MM.1S (cell line): ENCODE measurements around the gene SDF4.

Source experiments
- DNase-seq: peaks from one replicate; pipeline ENCODE4 v3.0.0-alpha.2; 2015
- H2AFZ ChIP-seq: fragments of 300-600 bp; sonication (generic); 2 replicates; pipeline ENCODE4 v1.6.0; 2016; ENCODE audit warnings: antibody characterized with exemption, low read length
- H3F3A ChIP-seq: fragments of 300-600 bp; sonication (generic); 2 replicates; pipeline ENCODE4 v1.6.1; 2016; ENCODE audit warnings: mild to moderate bottlenecking, antibody characterized with exemption, low read length, moderate library complexity, mixed read lengths; ENCODE audit not compliant: insufficient read depth
- H3K27ac ChIP-seq: fragments of 300-600 bp; sonication (generic); 2 replicates; pipeline ENCODE4 v1.5.1; 2016; ENCODE audit warnings: mild to moderate bottlenecking, low read length
- H3K27me3 ChIP-seq: fragments of 300-600 bp; sonication (generic); replicated peaks from 2 replicates; pipeline ENCODE4 v1.6.0; 2016; ENCODE audit warnings: low read length; ENCODE audit not compliant: insufficient read depth
- H3K36me3 ChIP-seq: fragments of 300-600 bp; sonication (generic); replicated peaks from 2 replicates; pipeline ENCODE4 v1.6.1; 2016; ENCODE audit warnings: mild to moderate bottlenecking, low read length, mixed read lengths; ENCODE audit not compliant: insufficient read depth
- H3K4me1 ChIP-seq: fragments of 300-600 bp; sonication (generic); 2 replicates; pipeline ENCODE4 v1.6.1; 2016; ENCODE audit warnings: low read length, mixed read lengths
- H3K4me2 ChIP-seq: fragments of 300-600 bp; sonication (generic); 2 replicates; pipeline ENCODE4 v1.6.0; 2016; ENCODE audit warnings: low read depth, low read length
- H3K4me3 ChIP-seq: fragments of 300-600 bp; sonication (generic); 2 replicates; pipeline ENCODE4 v1.5.1; 2016; ENCODE audit warnings: low read length, mixed read lengths
- H3K79me2 ChIP-seq: fragments of 300-600 bp; sonication (generic); 2 replicates; pipeline ENCODE4 v1.6.1; 2016; ENCODE audit warnings: mixed run types, low read length, mixed read lengths
- H3K9ac ChIP-seq: fragments of 300-600 bp; sonication (generic); 2 replicates; pipeline ENCODE4 v1.6.1; 2016; ENCODE audit warnings: low read length, mixed read lengths
- H3K9me2 ChIP-seq: fragments of 300-600 bp; sonication (generic); replicated peaks from 2 replicates; pipeline ENCODE4 v1.6.1; 2016; ENCODE audit warnings: mild to moderate bottlenecking, low read length, mixed read lengths; ENCODE audit not compliant: insufficient read depth
- H3K9me3 ChIP-seq: fragments of 300-600 bp; sonication (generic); replicated peaks from 2 replicates; pipeline ENCODE4 v1.6.1; 2016; ENCODE audit warnings: mild to moderate bottlenecking, low read length, mixed read lengths; ENCODE audit not compliant: insufficient read depth
- H4K20me1 ChIP-seq: fragments of 300-600 bp; sonication (generic); 2 replicates; pipeline ENCODE4 v1.6.1; 2016; ENCODE audit warnings: mild to moderate bottlenecking, low read length, moderate library complexity, mixed read lengths; ENCODE audit not compliant: insufficient read depth
- EZH2 ChIP-seq: fragments of 300-600 bp; sonication (generic); optimal IDR thresholded peaks from 2 replicates; pipeline ENCODE3; 2017; ENCODE audit warnings: low read depth, mild to moderate bottlenecking, antibody characterized with exemption, low read length, mixed read lengths
- EZH2phosphoT487 ChIP-seq: fragments of 300-600 bp; sonication (generic); IDR thresholded peaks from 2 replicates; pipeline ENCODE4 v1.6.1; 2018; ENCODE audit warnings: antibody characterized with exemption, low read length
- TF ChIP-seq, protein P1 (sequence below): fragments of 300-600 bp; sonication (generic); IDR thresholded peaks from 2 replicates; pipeline ENCODE4 v1.5.1; 2016; ENCODE audit warnings: antibody characterized with exemption, low read length, mixed read lengths

The SDF4 gene

DNA sequence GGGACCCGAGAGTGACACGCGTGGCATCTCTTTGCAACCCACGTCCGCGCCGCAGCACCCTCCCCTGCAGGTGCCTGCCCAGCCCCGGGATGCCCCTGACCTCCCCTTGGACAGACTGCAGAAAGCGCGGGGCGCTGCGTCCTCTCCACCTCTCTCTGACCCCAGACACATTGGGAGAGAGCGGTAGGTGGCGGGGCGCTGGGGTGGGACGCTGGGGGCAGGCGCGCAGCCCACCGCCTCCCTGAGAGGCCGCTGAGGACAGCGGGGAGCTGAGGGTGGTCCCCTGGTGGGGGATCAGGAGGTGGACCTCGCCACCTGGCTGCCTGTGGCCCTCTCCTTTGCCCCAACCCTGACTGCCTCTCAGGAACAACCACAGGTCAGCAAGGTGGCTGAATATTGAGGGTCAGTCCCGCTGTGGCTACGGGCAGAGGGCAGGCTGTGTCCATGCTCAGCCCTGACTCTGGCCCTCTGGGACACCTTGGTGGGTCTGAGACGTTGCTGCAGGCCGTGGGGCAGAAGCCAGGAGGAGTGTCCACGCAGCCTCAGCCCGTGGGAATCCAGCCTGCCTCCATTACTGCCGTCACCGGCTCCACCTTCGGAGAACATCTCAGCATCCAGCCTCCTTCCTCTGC is 42.6 kb upstream of the SDF4 start:
- no peaks in the 10 kb centered on the region for H3K9me3 ChIP-seq
- TF ChIP-seq, protein P1, sequence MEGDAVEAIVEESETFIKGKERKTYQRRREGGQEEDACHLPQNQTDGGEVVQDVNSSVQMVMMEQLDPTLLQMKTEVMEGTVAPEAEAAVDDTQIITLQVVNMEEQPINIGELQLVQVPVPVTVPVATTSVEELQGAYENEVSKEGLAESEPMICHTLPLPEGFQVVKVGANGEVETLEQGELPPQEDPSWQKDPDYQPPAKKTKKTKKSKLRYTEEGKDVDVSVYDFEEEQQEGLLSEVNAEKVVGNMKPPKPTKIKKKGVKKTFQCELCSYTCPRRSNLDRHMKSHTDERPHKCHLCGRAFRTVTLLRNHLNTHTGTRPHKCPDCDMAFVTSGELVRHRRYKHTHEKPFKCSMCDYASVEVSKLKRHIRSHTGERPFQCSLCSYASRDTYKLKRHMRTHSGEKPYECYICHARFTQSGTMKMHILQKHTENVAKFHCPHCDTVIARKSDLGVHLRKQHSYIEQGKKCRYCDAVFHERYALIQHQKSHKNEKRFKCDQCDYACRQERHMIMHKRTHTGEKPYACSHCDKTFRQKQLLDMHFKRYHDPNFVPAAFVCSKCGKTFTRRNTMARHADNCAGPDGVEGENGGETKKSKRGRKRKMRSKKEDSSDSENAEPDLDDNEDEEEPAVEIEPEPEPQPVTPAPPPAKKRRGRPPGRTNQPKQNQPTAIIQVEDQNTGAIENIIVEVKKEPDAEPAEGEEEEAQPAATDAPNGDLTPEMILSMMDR, result no peak
- TF ChIP-seq EZH2 (no peak), EZH2phosphoT487 (no peak)
- H3K4me3 ChIP-seq, result peak overlapping the region; percentile 97
- H3K9ac ChIP-seq, result peak overlapping the region; percentile 60
- H3K4me2 ChIP-seq, result peak overlapping the region; percentile 100
- peaks cover 10% of the 10 kb centered on the region for H3K4me1 ChIP-seq
- no peaks in the 10 kb centered on the region for H3K9me2 ChIP-seq
- H3K36me3 ChIP-seq, result no peaks in the 10 kb centered on the region
- H3K79me2 ChIP-seq, result peaks cover 40% of the 10 kb centered on the region
- H4K20me1 ChIP-seq, result no peaks in the 10 kb centered on the region; the same call in 1 of the 2 replicates
- no peaks in the 10 kb centered on the region for H3F3A ChIP-seq
- no peak overlapping the region for H3K27ac ChIP-seq
- no peaks in the 10 kb centered on the region; the same call in 1 of the 2 replicates for H3K27me3 ChIP-seq
- no peak for DNase-seq
- H2AFZ ChIP-seq, result peak overlapping the region; percentile 92

DNA sequence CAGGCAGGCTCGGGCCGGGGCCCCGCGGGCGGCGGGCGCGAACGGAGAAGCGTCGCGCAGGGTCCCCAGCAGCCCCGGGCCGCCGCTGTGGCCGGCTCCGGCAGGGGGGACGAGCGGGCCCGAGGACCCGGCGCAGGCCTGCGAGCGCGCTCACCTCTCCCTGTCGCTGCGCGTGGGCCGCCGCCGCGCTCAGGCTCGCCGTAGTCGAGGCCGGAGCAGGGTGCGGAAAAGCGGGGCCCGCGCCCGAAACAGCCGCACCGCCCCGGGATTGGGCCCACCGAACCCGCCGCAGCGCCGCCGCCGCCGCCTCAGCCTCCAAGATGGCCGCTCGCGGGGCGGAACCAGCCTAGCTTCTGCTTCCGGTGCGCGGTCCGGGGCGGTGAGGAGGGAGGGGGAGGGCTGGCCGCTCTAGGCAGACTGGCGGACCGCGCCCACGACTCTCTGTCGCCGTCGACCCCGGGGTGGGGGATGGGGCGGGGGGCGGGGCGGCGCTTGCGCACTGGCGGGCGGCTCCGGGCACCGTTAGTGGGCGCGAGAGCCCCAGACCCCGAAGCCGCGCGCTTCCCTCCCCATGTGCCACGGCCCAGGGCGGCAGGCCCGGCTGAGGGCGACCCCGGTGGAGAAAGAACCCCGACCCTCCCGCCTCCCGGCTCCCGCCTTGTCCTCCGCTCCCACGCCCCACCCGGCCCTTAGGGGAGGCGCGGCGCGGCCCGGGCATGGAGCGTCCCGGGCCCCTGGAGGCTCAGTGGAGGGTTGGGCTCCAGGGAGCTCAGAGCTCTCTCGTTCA is 41.9 kb upstream of the SDF4 start, which contains the start of gene UBE2J2:
Gene UBE2J2, minus strand, starts transcription at position 343 of the 787 bp plus-strand sequence. CDS start 5,862 bp downstream, outside the sequence.
- Histone ChIP-seq H3K4me1 (peaks cover 10% of the 10 kb centered on the region), H4K20me1 (no peaks in the 10 kb centered on the region; the same call in 1 of the 2 replicates), H3K9me2 (no peaks in the 10 kb centered on the region), H3K27ac (no peak within 1 kb of the TSS), H3K36me3 (no peaks in the 10 kb centered on the region), H3K4me2 (peak within 1 kb of the TSS; percentile 100), H3K4me3 (peak within 1 kb of the TSS; percentile 97), H3K9ac (peak within 1 kb of the TSS; percentile 85), H2AFZ (peak within 1 kb of the TSS; percentile 92), H3K27me3 (no peaks in the 10 kb centered on the region; the same call in 1 of the 2 replicates), H3K79me2 (peaks cover 42% of the 10 kb centered on the region), H3K9me3 (no peaks in the 10 kb centered on the region), H3F3A (no peaks in the 10 kb centered on the region)
- peak; percentile 89 for DNase-seq
- TF ChIP-seq EZH2phosphoT487 (no peak), EZH2 (no peak)
- TF ChIP-seq, protein P1, result no peak

DNA sequence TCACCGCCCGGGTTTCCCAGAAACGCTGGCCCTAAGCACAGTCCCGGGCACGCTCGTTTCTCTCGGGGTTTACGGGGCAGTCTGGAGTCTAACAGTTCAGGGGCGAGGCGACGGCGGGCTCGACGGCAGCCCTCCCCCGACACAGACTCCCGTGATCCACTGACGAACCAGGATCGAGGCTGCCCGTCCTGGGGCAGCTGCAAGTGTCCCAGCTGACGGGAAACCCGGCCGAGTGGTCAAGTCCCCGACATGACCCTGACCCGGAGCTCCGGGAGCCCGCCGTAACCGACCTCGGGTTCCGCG is 41.4 kb upstream of the SDF4 start:
- TF ChIP-seq, protein P1, result no peak
- no peak for TF ChIP-seq EZH2
- Histone ChIP-seq H3K4me2 (peak overlapping the region; percentile 98), H2AFZ (no peak overlapping the region), H3K4me1 (peaks cover 10% of the 10 kb centered on the region), H3K36me3 (no peaks in the 10 kb centered on the region), H3K79me2 (peaks cover 47% of the 10 kb centered on the region), H3K4me3 (peak overlapping the region; percentile 97), H3K9me2 (no peaks in the 10 kb centered on the region), H3K9ac (peak overlapping the region; percentile 85), H3K9me3 (no peaks in the 10 kb centered on the region), H3F3A (no peaks in the 10 kb centered on the region), H3K27me3 (no peaks in the 10 kb centered on the region; the same call in 1 of the 2 replicates), H4K20me1 (no peaks in the 10 kb centered on the region; the same call in 1 of the 2 replicates), H3K27ac (no peak overlapping the region)
- no peak for DNase-seq
